Measurements from ENCODE around the gene AFG1L.

DNA sequence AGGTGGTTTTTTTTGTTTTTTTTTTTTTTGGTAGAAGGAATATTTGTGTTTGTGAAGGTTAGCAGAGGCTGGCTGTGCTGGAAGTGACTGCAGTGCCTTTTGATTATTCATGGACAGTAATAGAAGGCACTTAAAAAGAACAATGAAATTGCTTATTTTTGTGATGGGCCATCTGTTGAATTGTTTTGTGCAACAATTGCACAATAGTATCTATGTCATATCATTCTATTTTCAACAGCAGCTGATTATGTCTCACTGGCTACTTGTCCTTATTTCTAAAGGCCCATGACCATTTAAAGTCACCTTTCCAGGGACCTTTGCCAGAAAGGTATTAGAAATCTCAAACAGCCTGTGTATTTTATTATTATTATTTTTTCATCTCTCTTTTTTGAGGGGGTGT lies 70.6 kb downstream of the AFG1L start:
- no peak for TF ChIP-seq EZH2phosphoT487 (IDR thresholded peaks at IDR 0.05; ENCODE audit: insufficient read depth, low read depth)
- TF ChIP-seq EZH2 (IDR thresholded peaks at IDR 0.05; ENCODE audit: insufficient read depth, poor library complexity, severe bottlenecking) = no peak
